COLO668 (cell line): ENCODE results near the gene PDF.

ENCODE experiments used
- DNase-seq: peaks from one replicate; lab custom pipeline; 2025; ENCODE audit not compliant: unreplicated experiment; lab: John Stamatoyannopoulos, UW

Gene PDF

GRCh38 chr16:69286941-69287713 lies 43.3 kb downstream of the PDF start:
- peak; percentile 17 for DNase-seq

- DNase-seq = no peak
Measured at GRCh38 chr16:69285240-69285639, 45.1 kb downstream of the PDF start.

- no peak for DNase-seq
Measured at GRCh38 chr16:69283851-69284250, 46.5 kb downstream of the PDF start.

GRCh38 chr16:69277413-69277812 lies 53.0 kb downstream of the PDF start:
- DNase-seq = no peak
